IMR-90 (cell line): Measurements from ENCODE around the gene INPP5A. TPM values are rescaled to one million over a fixed set of nuclear protein-coding genes. Genes with fewer than 3 reads are reported as not detected.

ENCODE experiments used
- ATAC-seq: fragments of 200-7000 bp; cut with Tn5 transposase; 2 replicates; pipeline ENCODE4 v1.9.1; 2020; ENCODE audit warnings: low read depth, mild to moderate bottlenecking, moderate library complexity
- BruUV-seq: library from RNA; stranded (reverse); fragments of 400-500 nt; replicated peaks from 2 replicates; lab custom pipeline; 2021; lab: Mats Ljungman, UMichigan
- CTCF ChIA-PET: fragments of 300-600 bp; formaldehyde crosslinking; extraction: SDS; loops from one replicate; lab custom pipeline; 2021; ENCODE audit warnings: antibody characterized with exemption; lab: Yijun Ruan, JAX
- POLR2A ChIA-PET: fragments of 300-600 bp; sonication (Branson Sonifier 250); formaldehyde crosslinking; loops from one replicate; lab custom pipeline; 2022; ENCODE audit warnings: antibody characterized with exemption; ENCODE audit not compliant: unreplicated experiment; lab: Charles Lee
- DNase-seq: peaks from one replicate; pipeline ENCODE4 v3.0.0; 2013
- H2AFZ ChIP-seq: replicated peaks from 2 replicates; pipeline ENCODE3; 2013; ENCODE audit warnings: low read length, mild to moderate bottlenecking; ENCODE audit not compliant: poor library complexity
- H2AK5ac ChIP-seq: 2 replicates; pipeline ENCODE4 v1.6.1; 2013; ENCODE audit warnings: low read depth, low read length, inconsistent platforms
- H2AK9ac ChIP-seq: replicated peaks from 2 replicates; pipeline ENCODE3; 2013; ENCODE audit warnings: mild to moderate bottlenecking, low read depth, low read length, moderate library complexity; ENCODE audit not compliant: poor library complexity
- H2BK120ac ChIP-seq: 2 replicates; pipeline ENCODE4 v1.6.1; 2013; ENCODE audit warnings: low read depth, low read length, inconsistent platforms
- H2BK15ac ChIP-seq: 3 replicates; pipeline ENCODE4 v1.6.1; 2013; ENCODE audit warnings: low read depth, low read length, inconsistent platforms
- H2BK20ac ChIP-seq: 2 replicates; pipeline ENCODE4 v1.6.1; 2013; ENCODE audit warnings: low read depth, mild to moderate bottlenecking, inconsistent platforms, low read length, moderate library complexity
- H2BK5ac ChIP-seq: 2 replicates; pipeline ENCODE4 v1.6.1; 2013; ENCODE audit warnings: mild to moderate bottlenecking, low read depth, low read length, inconsistent platforms; ENCODE audit not compliant: poor library complexity, severe bottlenecking
- H3K14ac ChIP-seq: replicated peaks from 2 replicates; pipeline ENCODE4 v1.6.1; 2013; ENCODE audit warnings: low read depth, low read length, inconsistent platforms
- H3K18ac ChIP-seq: 2 replicates; pipeline ENCODE4 v1.6.1; 2013; ENCODE audit warnings: low read depth, low read length, control low read depth
- H3K23ac ChIP-seq: 2 replicates; pipeline ENCODE4 v1.6.1; 2013; ENCODE audit warnings: low read depth, low read length, inconsistent platforms
- H3K27ac ChIP-seq: 2 replicates; pipeline ENCODE4 v1.5.1; 2013; ENCODE audit warnings: mild to moderate bottlenecking, control low read depth, low read length; ENCODE audit not compliant: insufficient read depth
- H3K27me3 ChIP-seq: 2 replicates; pipeline ENCODE4 v1.6.1; 2013; ENCODE audit warnings: low read length; ENCODE audit not compliant: control insufficient read depth, insufficient read depth
- H3K36me3 ChIP-seq: 2 replicates; pipeline ENCODE4 v1.6.1; 2013; ENCODE audit warnings: low read length, mixed read lengths; ENCODE audit not compliant: control insufficient read depth, insufficient read depth
- H3K4ac ChIP-seq: 2 replicates; pipeline ENCODE4 v1.6.1; 2013; ENCODE audit warnings: low read depth, low read length, inconsistent platforms
- H3K4me1 ChIP-seq: 2 replicates; pipeline ENCODE4 v1.6.1; 2013; ENCODE audit warnings: low read length, mixed read lengths; ENCODE audit not compliant: control insufficient read depth, insufficient read depth
- H3K4me2 ChIP-seq: 2 replicates; pipeline ENCODE4 v1.6.1; 2013; ENCODE audit warnings: low read depth, mild to moderate bottlenecking, control low read depth, low read length, moderate library complexity
- H3K4me3 ChIP-seq: 2 replicates; pipeline ENCODE4 v1.5.1; 2013; ENCODE audit warnings: low read depth, mild to moderate bottlenecking, control low read depth, low read length, moderate library complexity; ENCODE audit not compliant: insufficient read depth
- H3K56ac ChIP-seq: 2 replicates; pipeline ENCODE4 v1.6.1; 2013; ENCODE audit warnings: low read length, inconsistent platforms; ENCODE audit not compliant: insufficient read depth; ENCODE audit errors: extremely low read depth
- H3K79me1 ChIP-seq, 2 experiments: 2 replicates each; pipeline ENCODE4 v1.6.1; 2013; ENCODE audit warnings: low read length in 2 of 2, inconsistent platforms in 1 of 2, low read depth in 1 of 2
- H3K9ac ChIP-seq: 2 replicates; pipeline ENCODE4 v1.6.1; 2013; ENCODE audit warnings: low read depth, low read length, control low read depth
- H3K9me1 ChIP-seq: 2 replicates; pipeline ENCODE4 v1.6.1; 2013; ENCODE audit warnings: low read length, inconsistent platforms; ENCODE audit not compliant: insufficient read depth
- H3K9me3 ChIP-seq: 2 replicates; pipeline ENCODE4 v1.6.1; 2013; ENCODE audit warnings: low read length; ENCODE audit not compliant: control insufficient read depth, insufficient read depth
- H4K20me1 ChIP-seq: 2 replicates; pipeline ENCODE4 v1.6.1; 2013; ENCODE audit warnings: low read length, inconsistent platforms; ENCODE audit not compliant: insufficient read depth
- H4K5ac ChIP-seq: 2 replicates; pipeline ENCODE4 v1.6.1; 2013; ENCODE audit warnings: mild to moderate bottlenecking, low read depth, low read length, control low read depth
- H4K8ac ChIP-seq, 2 experiments: 2 replicates each; pipeline ENCODE4 v1.6.1; 2013; ENCODE audit warnings: low read depth in 2 of 2, low read length in 2 of 2, control low read depth in 1 of 2, inconsistent platforms in 1 of 2
- H4K91ac ChIP-seq: 2 replicates; pipeline ENCODE4 v1.6.1; 2013; ENCODE audit warnings: low read depth, low read length, inconsistent platforms; ENCODE audit not compliant: insufficient read depth
- BHLHE40 ChIP-seq: fragments of 150-350 bp; IDR thresholded peaks from 2 replicates; pipeline ENCODE4 v1.6.1; 2016; ENCODE audit warnings: mild to moderate bottlenecking, low read depth, low read length
- FOS ChIP-seq: fragments of 150-350 bp; IDR thresholded peaks from 2 replicates; pipeline ENCODE4 v1.6.1; 2016; ENCODE audit warnings: low read depth, low read length
- MAZ ChIP-seq: IDR thresholded peaks from 2 replicates; pipeline ENCODE4 v1.6.1; 2012; ENCODE audit warnings: low read depth, mild to moderate bottlenecking, low read length, improper control_type of control experiment, moderate library complexity, borderline replicate concordance
- WGBS, 2 experiments: methylation state at CpG; one replicate each; pipeline versions ENCODE4 v1.1.5 to v1.1.7; 2013; ENCODE audit warnings: missing lambda C conversion rate in 2 of 2; ENCODE audit not compliant: insufficient read length in 1 of 2; ENCODE audit errors: extremely low coverage in 2 of 2; 5-methylcytosine and 5-hydroxymethylcytosine counted together
- dilution Hi-C: fragments of 300-500 bp; cut with HindIII; formaldehyde crosslinking; loops from one replicate; pipeline ENCODE4 v1.14.3; 2018; ENCODE audit warnings: low sequenced_read_pairs; ENCODE audit not compliant: unreplicated experiment
- in situ Hi-C: fragments of 300-500 bp; cut with MboI; formaldehyde crosslinking; loops from 3 replicates; pipeline ENCODE4 v1.14.3; 2019; ENCODE audit warnings: low sequenced_read_pairs, inconsistent platforms, mixed read lengths
- intact Hi-C: fragments of 100-400 bp; cut with micrococcal nuclease; formaldehyde crosslinking; loops from 2 replicates; pipeline ENCODE4 v1.10.0; 2022
- polyA plus RNA-seq, 3 experiments: library from polyadenylated mRNA; depleted of rRNA; stranded (reverse); fragments of >200 nt; gene quantifications; 2 replicates each; pipeline ENCODE4 v1.2.3, GENCODE V29; 2012; ENCODE audit warnings: low replicate concordance in 1 of 3
- total RNA-seq: library from RNA; depleted of rRNA; stranded (reverse); fragments of >200 nt; gene quantifications from 2 replicates; pipeline ENCODE4 v1.2.3, GENCODE V29; 2012

Gene INPP5A
- total and polyA plus RNA-seq, 2 of the 4 experiments (the other 2 are of a cell fraction) = 21.4 to 36.7 TPM

GRCh38 chr10:132518572-132519381 is 18.8 kb upstream of the INPP5A start:
- Histone ChIP-seq H3K4ac (peak overlapping the region; percentile 99), H3K4me2 (no peak overlapping the region), H3K14ac (no peak overlapping the region), H2BK15ac (0 out of 3 replicates have a peak overlapping the region, but pooled peaks have one; percentile 16), H4K91ac (peak overlapping the region; percentile 85; the same call in 1 of the 2 replicates), H4K8ac (peak overlapping the region in 1 of 2 experiments; percentile 51; a peak in 1 of 4 replicates), H3K27me3 (no peaks in the 10 kb centered on the region), H3K4me1 (peaks cover 27% of the 10 kb centered on the region), H3K36me3 (no peaks in the 10 kb centered on the region), H4K5ac (no peak overlapping the region), H2BK20ac (no peak overlapping the region; the same call in 1 of the 2 replicates), H3K56ac (no peak overlapping the region), H3K4me3 (no peak overlapping the region), H3K23ac (no peak overlapping the region), H2BK5ac (no peak overlapping the region), H3K9me3 (no peaks in the 10 kb centered on the region), H3K9ac (no peak overlapping the region), H2AK5ac (peak overlapping the region; percentile 65), H3K79me1 (peaks cover 0 to 12% of the 10 kb centered on the region in 2 experiments; a peak in 2 of 4 replicates), H3K18ac (no peak overlapping the region), H2BK120ac (peak overlapping the region; percentile 99; the same call in 1 of the 2 replicates), H2AFZ (no peak overlapping the region), H2AK9ac (peak overlapping the region; percentile 44), H3K9me1 (peaks cover 20% of the 10 kb centered on the region), H3K27ac (no peak overlapping the region), H4K20me1 (no peaks in the 10 kb centered on the region)
- no peak for DNase-seq
- ATAC-seq = no peak
- POLR2A ChIA-PET = no interaction called here
- intact Hi-C loops = loop anchor here (5.0 kb wide), 1 partner anchor 121 kb away; the partner anchor contains the start of gene PWWP2B
- BruUV-seq = no TSS peak
- dilution Hi-C loops = no loop called here
- WGBS, 2 experiments = 89% methylated on average over 21 of the region's 29 CpGs; no CpG with 5 or more reads in 1 of the 2 experiments
- CTCF ChIA-PET = no interaction called here
- in situ Hi-C loops = no loop called here
- TF ChIP-seq BHLHE40 (no peak), MAZ (no peak), FOS (no peak)
